Vagina (tissue), 2 donors: ENCODE measurements around the gene UFD1.

Experiments used
- POLR2A ChIP-seq, 2 donors: fragments of 450-650 bp; IDR thresholded peaks; one replicate each; pipeline ENCODE4 v1.6.1; 2017; ENCODE audit warnings: antibody characterized with exemption in 2 of 2, mild to moderate bottlenecking in 2 of 2, moderate library complexity in 2 of 2
- POLR2AphosphoS5 ChIP-seq, 2 donors: sonication (generic); formaldehyde crosslinking; IDR thresholded peaks; one replicate each; pipeline ENCODE4 v1.9.0; 2017; ENCODE audit warnings: antibody characterized with exemption in 2 of 2, mild to moderate bottlenecking in 2 of 2, low read depth in 1 of 2; ENCODE audit not compliant: insufficient read depth in 1 of 2
- TF ChIP-seq, protein P1 (sequence below), 3 experiments: fragments of 450-650 bp in 2 of 3; fragments of 200-600 bp in 1 of 3; sonication (generic) in 1 of 3; IDR thresholded peaks; one replicate each; pipeline ENCODE4 v1.5.1; 2017 to 2019; ENCODE audit warnings: antibody characterized with exemption in 3 of 3, mild to moderate bottlenecking in 2 of 3, moderate library complexity in 2 of 3

- TF ChIP-seq, protein P1, sequence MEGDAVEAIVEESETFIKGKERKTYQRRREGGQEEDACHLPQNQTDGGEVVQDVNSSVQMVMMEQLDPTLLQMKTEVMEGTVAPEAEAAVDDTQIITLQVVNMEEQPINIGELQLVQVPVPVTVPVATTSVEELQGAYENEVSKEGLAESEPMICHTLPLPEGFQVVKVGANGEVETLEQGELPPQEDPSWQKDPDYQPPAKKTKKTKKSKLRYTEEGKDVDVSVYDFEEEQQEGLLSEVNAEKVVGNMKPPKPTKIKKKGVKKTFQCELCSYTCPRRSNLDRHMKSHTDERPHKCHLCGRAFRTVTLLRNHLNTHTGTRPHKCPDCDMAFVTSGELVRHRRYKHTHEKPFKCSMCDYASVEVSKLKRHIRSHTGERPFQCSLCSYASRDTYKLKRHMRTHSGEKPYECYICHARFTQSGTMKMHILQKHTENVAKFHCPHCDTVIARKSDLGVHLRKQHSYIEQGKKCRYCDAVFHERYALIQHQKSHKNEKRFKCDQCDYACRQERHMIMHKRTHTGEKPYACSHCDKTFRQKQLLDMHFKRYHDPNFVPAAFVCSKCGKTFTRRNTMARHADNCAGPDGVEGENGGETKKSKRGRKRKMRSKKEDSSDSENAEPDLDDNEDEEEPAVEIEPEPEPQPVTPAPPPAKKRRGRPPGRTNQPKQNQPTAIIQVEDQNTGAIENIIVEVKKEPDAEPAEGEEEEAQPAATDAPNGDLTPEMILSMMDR (IDR thresholded peaks at IDR 0.05) = no peak
- TF ChIP-seq POLR2AphosphoS5 (IDR thresholded peaks at IDR 0.05; ENCODE audit: insufficient read depth in 1 of 2, low read depth in 1 of 2) (no peak), POLR2A (IDR thresholded peaks at IDR 0.05) (no peak)
Observed at GRCh38 chr22:19450363-19451175, 28.4 kb downstream of the UFD1 start.
